WERI-Rb-1 (cell line): Measurements from ENCODE around the gene HEXIM1.

ENCODE experiments used
- DNase-seq: peaks from one replicate; pipeline ENCODE4 v3.0.0-alpha.2; 2020
- H3K27ac ChIP-seq: fragments of 250-450 bp; sonication (Bioruptor Pico); 2 replicates; pipeline ENCODE4 v1.5.1; 2020; ENCODE audit warnings: mild to moderate bottlenecking, moderate library complexity
- H3K27me3 ChIP-seq: fragments of 250-450 bp; sonication (Bioruptor Pico); 2 replicates; pipeline ENCODE4 v1.5.1; 2021; ENCODE audit warnings: mild to moderate bottlenecking, low read depth, moderate library complexity; ENCODE audit not compliant: insufficient read depth, severe bottlenecking
- H3K36me3 ChIP-seq: fragments of 250-450 bp; sonication (Bioruptor Pico); 2 replicates; pipeline ENCODE4 v1.5.1; 2020; ENCODE audit warnings: mild to moderate bottlenecking, moderate library complexity
- H3K4me3 ChIP-seq: 2 replicates; pipeline ENCODE4 v1.5.1; 2011; ENCODE audit warnings: low read depth, mild to moderate bottlenecking, control low read depth, low read length
- H3K9me3 ChIP-seq: fragments of 250-450 bp; sonication (Bioruptor Pico); 2 replicates; pipeline ENCODE4 v1.5.1; 2021; ENCODE audit warnings: mild to moderate bottlenecking, moderate library complexity; ENCODE audit not compliant: severe bottlenecking
- CTCF ChIP-seq: IDR thresholded peaks from 2 replicates; pipeline ENCODE4 v1.5.1; 2011; ENCODE audit warnings: low read depth, mild to moderate bottlenecking, control low read depth, inconsistent platforms, low read length

The HEXIM1 gene

DNA sequence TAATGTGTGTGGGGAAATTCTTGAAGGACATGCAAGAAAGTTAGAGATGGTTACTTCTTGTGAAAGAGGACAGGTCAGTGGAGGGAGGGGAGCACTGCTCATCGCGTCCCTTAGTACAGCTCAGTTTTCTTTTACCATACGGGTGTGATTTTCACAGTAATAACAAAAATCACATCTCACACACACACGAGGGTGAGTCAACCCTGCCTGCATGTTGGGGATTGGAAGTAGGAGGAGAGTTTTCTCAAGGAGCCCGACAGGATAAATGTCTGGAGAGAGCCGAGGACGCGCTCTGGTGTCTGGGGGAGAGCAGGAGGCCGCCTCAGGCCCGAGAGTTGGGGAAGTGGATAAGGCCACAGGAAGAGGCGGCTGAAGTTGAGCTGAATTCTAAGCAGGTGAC lies 32.4 kb upstream of the HEXIM1 start:
- Histone ChIP-seq H3K4me3 (no peak overlapping the region), H3K27ac (no peak overlapping the region), H3K9me3 (no peaks in the 10 kb centered on the region), H3K27me3 (no peaks in the 10 kb centered on the region), H3K36me3 (peaks cover 9% of the 10 kb centered on the region)
- no peak for DNase-seq
- TF ChIP-seq CTCF, result no peak

DNA sequence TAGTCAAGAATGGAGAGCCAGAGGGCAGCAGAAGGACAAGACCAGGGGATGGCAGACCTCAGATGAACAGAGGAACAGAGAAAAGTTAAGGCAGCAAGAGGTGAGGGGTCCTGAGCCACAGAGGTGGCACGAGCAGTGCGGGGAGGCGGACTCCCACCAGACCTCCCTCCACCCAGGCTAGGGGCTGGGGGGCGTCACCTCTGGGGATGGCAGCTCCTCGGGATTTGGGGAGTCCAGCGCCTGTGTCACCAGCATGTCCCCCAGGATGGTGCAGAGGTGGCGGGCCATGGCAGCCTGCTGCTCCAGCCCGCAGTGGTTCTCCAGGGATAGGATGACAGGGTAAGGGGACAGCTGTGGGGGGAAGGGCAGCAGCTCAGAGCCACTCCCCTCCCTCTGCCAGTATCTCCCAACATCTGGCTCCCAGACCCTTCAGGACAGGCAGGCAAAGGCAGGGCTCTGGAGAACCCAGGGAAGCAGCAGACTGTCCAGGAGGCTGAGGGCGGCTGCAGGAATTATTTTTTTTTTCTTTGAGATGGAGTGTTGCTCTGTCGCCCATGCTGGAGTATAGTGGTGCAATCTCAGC lies 31.8 kb upstream of the HEXIM1 start:
- no peaks in the 10 kb centered on the region for H3K9me3 ChIP-seq
- DNase-seq, result no peak
- H3K36me3 ChIP-seq, result peaks cover 9% of the 10 kb centered on the region
- H3K27me3 ChIP-seq, result no peaks in the 10 kb centered on the region
- no peak for TF ChIP-seq CTCF
- no peak overlapping the region for H3K27ac ChIP-seq
- H3K4me3 ChIP-seq, result no peak overlapping the region

- Histone ChIP-seq H3K27me3 (no peaks in the 10 kb centered on the region), H3K36me3 (peaks cover 9% of the 10 kb centered on the region), H3K4me3 (no peak overlapping the region), H3K27ac (no peak overlapping the region), H3K9me3 (no peaks in the 10 kb centered on the region)
- no peak for TF ChIP-seq CTCF
- no peak for DNase-seq
Measured at GRCh38 chr17:45117334-45117733, 30.9 kb upstream of the HEXIM1 start.

DNA sequence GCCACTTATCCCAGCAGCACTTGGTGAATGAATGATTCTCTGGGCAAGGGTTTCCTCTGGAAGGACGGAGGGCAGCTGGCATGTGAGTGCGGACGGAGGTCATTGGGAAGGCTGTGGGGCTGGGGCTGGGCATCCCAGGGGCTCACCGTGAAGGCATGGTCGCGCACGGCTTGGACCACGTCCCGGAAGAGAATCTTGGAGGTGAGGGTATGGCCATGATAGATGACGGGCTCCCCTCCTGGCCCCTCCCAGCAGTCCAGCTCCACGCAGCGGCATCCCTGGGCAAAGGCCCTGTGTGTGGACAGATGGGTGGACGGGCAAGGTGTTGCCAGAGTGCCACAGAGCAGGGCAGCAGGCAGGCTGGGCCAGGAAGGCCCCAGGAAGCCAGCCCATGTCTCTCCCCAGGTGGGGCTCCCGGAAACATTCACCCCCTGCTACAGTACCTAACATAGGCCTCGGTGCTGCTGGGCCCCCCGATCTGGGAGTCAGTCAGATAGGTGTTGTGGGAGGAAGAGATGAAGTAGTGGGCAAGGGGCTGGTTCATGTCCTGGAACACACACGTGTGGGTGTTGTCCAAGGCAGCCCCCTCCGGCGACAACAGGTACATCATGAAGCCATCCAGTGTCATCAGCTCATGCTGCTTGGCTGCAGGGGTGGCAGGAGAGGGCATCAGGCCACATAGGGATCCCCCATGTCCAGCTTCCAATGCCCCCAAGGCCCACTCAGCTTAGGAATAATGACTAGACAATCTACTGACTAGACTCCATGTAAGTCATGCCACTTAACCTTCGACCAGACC lies 30.2 kb upstream of the HEXIM1 start:
- Histone ChIP-seq H3K4me3 (no peak overlapping the region), H3K36me3 (peaks cover 9% of the 10 kb centered on the region), H3K27me3 (no peaks in the 10 kb centered on the region), H3K27ac (no peak overlapping the region), H3K9me3 (no peaks in the 10 kb centered on the region)
- no peak for DNase-seq
- TF ChIP-seq CTCF, result no peak

- DNase-seq, result no peak
- no peaks in the 10 kb centered on the region for H3K27me3 ChIP-seq
- H3K27ac ChIP-seq, result no peak overlapping the region
- no peak overlapping the region for H3K4me3 ChIP-seq
- no peak for TF ChIP-seq CTCF
- H3K36me3 ChIP-seq, result peaks cover 9% of the 10 kb centered on the region
- H3K9me3 ChIP-seq, result no peaks in the 10 kb centered on the region
Measured at GRCh38 chr17:45118691-45119090, 29.6 kb upstream of the HEXIM1 start.

GRCh38 chr17:45119964-45120363 lies 28.3 kb upstream of the HEXIM1 start:
- no peak for TF ChIP-seq CTCF
- no peak for DNase-seq
- no peaks in the 10 kb centered on the region for H3K27me3 ChIP-seq
- no peaks in the 10 kb centered on the region for H3K9me3 ChIP-seq
- H3K27ac ChIP-seq, result no peak overlapping the region
- H3K4me3 ChIP-seq, result no peak overlapping the region
- peaks cover 9% of the 10 kb centered on the region for H3K36me3 ChIP-seq
